OCI-M2 (cell line): ENCODE results near the gene GOT1.

ENCODE experiments used
- DNase-seq: peaks from one replicate; lab custom pipeline; 2025; ENCODE audit not compliant: unreplicated experiment; lab: John Stamatoyannopoulos, UW

The GOT1 gene

GRCh38 chr10:99360934-99361333 is 69.5 kb downstream of the GOT1 start:
- DNase-seq = no peak

- no peak for DNase-seq
Measured at GRCh38 chr10:99358101-99358500, 72.3 kb downstream of the GOT1 start.

- no peak for DNase-seq
Measured at GRCh38 chr10:99357691-99358090, 72.7 kb downstream of the GOT1 start.

- DNase-seq = no peak
Measured at GRCh38 chr10:99353182-99353581, 77.2 kb downstream of the GOT1 start.

GRCh38 chr10:99347672-99348071 is 82.8 kb downstream of the GOT1 start:
- no peak for DNase-seq
